GM06990 (cell line): ENCODE results near the gene SLC6A7.

ENCODE experiments used
- DNase-seq: peaks from one replicate; pipeline ENCODE4 v3.0.0-alpha.2; 2011; ENCODE audit not compliant: insufficient read length; ENCODE audit errors: extremely low read depth
- H3K27me3 ChIP-seq: replicated peaks from 2 replicates; pipeline ENCODE4 v1.6.0; 2011; ENCODE audit warnings: low read length; ENCODE audit not compliant: control insufficient read depth, insufficient read depth
- H3K36me3 ChIP-seq: 2 replicates; pipeline ENCODE4 v1.5.1; 2011; ENCODE audit warnings: low read length; ENCODE audit not compliant: control insufficient read depth, insufficient read depth
- H3K4me3 ChIP-seq: replicated peaks from 2 replicates; pipeline ENCODE4 v1.5.1; 2011; ENCODE audit warnings: low read depth, mild to moderate bottlenecking, control low read depth, low read length
- TF ChIP-seq, protein P1 (sequence below): IDR thresholded peaks from 2 replicates; pipeline ENCODE4 v1.5.1; 2011; ENCODE audit warnings: low read length, control low read depth, mild to moderate bottlenecking, inconsistent platforms; ENCODE audit not compliant: insufficient read depth, poor library complexity, severe bottlenecking

The SLC6A7 gene

DNA sequence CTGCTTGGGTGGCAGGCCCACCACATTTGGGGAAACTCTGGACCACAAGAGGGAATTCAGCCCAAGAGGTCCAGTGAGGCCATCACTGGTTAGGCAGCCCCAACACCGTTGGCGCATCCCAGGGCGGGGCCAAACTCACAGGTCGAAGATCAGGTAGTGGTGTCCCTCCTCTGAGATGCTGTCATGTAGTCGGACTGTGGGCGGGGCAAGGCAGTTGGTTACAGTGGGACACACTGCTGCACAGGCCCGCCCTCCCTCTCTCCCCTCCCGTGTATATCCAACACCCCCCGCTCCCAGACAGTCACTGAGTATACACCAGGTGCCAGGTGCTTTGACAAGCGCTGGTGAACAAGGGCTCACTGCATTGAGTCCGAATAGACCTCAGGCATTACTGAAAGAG, 67.6 kb downstream of the SLC6A7 start:
- H3K4me3 ChIP-seq = no peak overlapping the region
- TF ChIP-seq, protein P1, sequence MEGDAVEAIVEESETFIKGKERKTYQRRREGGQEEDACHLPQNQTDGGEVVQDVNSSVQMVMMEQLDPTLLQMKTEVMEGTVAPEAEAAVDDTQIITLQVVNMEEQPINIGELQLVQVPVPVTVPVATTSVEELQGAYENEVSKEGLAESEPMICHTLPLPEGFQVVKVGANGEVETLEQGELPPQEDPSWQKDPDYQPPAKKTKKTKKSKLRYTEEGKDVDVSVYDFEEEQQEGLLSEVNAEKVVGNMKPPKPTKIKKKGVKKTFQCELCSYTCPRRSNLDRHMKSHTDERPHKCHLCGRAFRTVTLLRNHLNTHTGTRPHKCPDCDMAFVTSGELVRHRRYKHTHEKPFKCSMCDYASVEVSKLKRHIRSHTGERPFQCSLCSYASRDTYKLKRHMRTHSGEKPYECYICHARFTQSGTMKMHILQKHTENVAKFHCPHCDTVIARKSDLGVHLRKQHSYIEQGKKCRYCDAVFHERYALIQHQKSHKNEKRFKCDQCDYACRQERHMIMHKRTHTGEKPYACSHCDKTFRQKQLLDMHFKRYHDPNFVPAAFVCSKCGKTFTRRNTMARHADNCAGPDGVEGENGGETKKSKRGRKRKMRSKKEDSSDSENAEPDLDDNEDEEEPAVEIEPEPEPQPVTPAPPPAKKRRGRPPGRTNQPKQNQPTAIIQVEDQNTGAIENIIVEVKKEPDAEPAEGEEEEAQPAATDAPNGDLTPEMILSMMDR = no peak
- H3K36me3 ChIP-seq = no peaks in the 10 kb centered on the region
- DNase-seq = no peak
- peaks cover 2% of the 10 kb centered on the region; the same call in 1 of the 2 replicates for H3K27me3 ChIP-seq

DNA sequence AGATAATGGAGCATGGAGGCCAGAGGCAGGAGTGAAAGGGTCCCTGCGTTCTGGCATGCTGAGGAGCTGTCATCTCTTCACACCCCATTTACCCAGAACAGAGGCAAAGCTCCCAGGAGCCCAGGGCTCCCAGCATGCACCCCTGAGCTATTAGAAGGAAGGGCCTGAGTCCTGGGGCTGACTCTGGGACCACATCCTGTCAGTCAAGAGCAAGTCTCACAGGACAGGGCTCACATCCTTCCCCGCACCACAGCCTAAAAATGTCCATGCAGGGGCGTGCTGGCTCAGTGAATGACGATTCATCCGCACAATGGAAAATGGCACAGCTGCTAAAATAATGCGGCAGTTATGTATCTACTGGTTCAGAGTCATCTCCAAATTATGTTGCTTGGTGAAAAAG, 68.3 kb downstream of the SLC6A7 start:
- TF ChIP-seq, protein P1 = no peak
- no peak for DNase-seq
- no peak overlapping the region for H3K4me3 ChIP-seq
- peaks cover 2% of the 10 kb centered on the region; the same call in 1 of the 2 replicates for H3K27me3 ChIP-seq
- no peaks in the 10 kb centered on the region for H3K36me3 ChIP-seq
